Mammary epithelial cell (primary cell): Measurements from ENCODE around the gene FMO2.

Source experiments
- EZH2 ChIP-seq: IDR thresholded peaks from 2 replicates; pipeline ENCODE4 v1.6.1; 2012; ENCODE audit warnings: low read length, inconsistent platforms, borderline replicate concordance
- TF ChIP-seq, protein P1 (sequence below), 2 donors: IDR thresholded peaks in 1 of 2; conservative IDR thresholded peaks in 1 of 2; 2 replicates each; pipeline ENCODE4 v1.5.1; 2011 to 2012; ENCODE audit warnings: inconsistent platforms in 2 of 2, low read length in 2 of 2, mild to moderate bottlenecking in 2 of 2, control low read depth in 1 of 2, low read depth in 1 of 2; ENCODE audit not compliant: insufficient read depth in 1 of 2; ENCODE audit errors: extremely low read depth in 1 of 2

DNA sequence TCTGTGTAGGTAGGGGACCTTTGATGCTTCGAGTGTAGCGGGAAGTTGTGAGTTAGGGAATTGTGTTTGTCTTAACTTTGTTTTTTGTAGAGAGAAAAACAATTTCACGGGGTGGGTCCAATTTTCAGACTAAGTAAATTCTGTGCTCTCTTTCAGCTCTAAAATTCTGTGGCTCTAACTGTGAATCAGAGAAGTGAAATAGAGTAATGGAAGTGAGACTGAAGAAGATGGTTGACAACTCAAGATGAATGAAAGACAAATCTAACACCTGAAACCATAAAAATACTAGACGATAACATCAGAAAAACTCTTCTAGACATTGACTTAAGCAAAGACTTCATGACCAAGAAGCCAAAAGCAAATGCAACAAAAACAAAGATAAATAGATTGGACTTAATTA is 58.8 kb downstream of the FMO2 start:
- TF ChIP-seq, protein P1, sequence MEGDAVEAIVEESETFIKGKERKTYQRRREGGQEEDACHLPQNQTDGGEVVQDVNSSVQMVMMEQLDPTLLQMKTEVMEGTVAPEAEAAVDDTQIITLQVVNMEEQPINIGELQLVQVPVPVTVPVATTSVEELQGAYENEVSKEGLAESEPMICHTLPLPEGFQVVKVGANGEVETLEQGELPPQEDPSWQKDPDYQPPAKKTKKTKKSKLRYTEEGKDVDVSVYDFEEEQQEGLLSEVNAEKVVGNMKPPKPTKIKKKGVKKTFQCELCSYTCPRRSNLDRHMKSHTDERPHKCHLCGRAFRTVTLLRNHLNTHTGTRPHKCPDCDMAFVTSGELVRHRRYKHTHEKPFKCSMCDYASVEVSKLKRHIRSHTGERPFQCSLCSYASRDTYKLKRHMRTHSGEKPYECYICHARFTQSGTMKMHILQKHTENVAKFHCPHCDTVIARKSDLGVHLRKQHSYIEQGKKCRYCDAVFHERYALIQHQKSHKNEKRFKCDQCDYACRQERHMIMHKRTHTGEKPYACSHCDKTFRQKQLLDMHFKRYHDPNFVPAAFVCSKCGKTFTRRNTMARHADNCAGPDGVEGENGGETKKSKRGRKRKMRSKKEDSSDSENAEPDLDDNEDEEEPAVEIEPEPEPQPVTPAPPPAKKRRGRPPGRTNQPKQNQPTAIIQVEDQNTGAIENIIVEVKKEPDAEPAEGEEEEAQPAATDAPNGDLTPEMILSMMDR (conservative IDR thresholded peaks at IDR 0.05 in 1 of 2, IDR thresholded peaks at IDR 0.05 in 1 of 2; ENCODE audit: extremely low read depth in 1 of 2, insufficient read depth in 1 of 2, low read depth in 1 of 2, low read length in 2 of 2) = no peak
- no peak for TF ChIP-seq EZH2
